ENCODE data around the gene ALDH1A1.

Gene ALDH1A1

DNA sequence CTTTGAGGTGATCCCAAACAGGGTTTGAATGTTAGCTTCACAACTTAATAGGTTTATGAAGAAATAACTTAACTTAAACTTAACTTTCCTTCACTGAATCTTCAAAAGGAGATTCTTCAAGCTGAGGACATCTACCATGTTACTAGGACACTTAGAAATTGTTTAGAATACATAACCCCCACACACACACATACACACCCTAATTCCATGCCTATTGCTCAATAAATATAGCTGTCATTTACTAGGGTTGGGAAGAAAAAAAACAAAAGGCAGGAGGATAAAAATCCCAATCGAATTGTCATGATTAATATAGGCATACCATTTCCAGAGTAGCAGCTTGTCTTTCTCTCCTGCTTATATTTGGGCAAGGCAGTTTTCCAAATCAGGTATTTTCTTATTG, 68.3 kb downstream of the ALDH1A1 start:
- DNase-seq (ENCODE audit: low read depth): no peak
- TF ChIP-seq, protein P1, sequence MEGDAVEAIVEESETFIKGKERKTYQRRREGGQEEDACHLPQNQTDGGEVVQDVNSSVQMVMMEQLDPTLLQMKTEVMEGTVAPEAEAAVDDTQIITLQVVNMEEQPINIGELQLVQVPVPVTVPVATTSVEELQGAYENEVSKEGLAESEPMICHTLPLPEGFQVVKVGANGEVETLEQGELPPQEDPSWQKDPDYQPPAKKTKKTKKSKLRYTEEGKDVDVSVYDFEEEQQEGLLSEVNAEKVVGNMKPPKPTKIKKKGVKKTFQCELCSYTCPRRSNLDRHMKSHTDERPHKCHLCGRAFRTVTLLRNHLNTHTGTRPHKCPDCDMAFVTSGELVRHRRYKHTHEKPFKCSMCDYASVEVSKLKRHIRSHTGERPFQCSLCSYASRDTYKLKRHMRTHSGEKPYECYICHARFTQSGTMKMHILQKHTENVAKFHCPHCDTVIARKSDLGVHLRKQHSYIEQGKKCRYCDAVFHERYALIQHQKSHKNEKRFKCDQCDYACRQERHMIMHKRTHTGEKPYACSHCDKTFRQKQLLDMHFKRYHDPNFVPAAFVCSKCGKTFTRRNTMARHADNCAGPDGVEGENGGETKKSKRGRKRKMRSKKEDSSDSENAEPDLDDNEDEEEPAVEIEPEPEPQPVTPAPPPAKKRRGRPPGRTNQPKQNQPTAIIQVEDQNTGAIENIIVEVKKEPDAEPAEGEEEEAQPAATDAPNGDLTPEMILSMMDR (conservative IDR thresholded peaks at IDR 0.05; ENCODE audit: control insufficient read depth, insufficient read depth, low read depth, low read length): no peak
- H3K4me3 ChIP-seq (ENCODE audit: control insufficient read depth, low read depth, low read length): no peak overlapping the region

DNA sequence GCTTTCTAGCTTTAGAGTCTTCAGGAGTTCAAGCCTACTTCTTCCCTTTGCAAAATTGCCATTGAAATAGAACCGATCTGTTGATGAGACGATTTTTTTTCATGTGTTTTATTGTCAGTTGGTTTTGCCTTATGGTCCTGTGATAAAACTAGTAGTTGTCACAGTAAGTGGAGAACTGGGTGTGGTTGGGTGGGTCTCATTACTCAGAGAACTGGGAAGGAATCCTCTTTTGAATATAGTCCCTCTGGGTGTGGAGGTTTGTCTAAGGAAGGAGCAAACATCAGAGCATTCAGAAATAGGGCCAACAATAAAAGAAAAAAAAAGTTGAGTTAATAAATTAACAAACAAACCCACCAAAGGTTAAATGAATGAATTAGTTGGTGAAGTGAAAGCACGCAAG, 69.0 kb downstream of the ALDH1A1 start:
- no peak overlapping the region for H3K4me3 ChIP-seq (ENCODE audit: control insufficient read depth, low read depth, low read length)
- no peak for DNase-seq (ENCODE audit: low read depth)
- TF ChIP-seq, protein P1 (conservative IDR thresholded peaks at IDR 0.05; ENCODE audit: control insufficient read depth, insufficient read depth, low read depth, low read length): no peak

DNA sequence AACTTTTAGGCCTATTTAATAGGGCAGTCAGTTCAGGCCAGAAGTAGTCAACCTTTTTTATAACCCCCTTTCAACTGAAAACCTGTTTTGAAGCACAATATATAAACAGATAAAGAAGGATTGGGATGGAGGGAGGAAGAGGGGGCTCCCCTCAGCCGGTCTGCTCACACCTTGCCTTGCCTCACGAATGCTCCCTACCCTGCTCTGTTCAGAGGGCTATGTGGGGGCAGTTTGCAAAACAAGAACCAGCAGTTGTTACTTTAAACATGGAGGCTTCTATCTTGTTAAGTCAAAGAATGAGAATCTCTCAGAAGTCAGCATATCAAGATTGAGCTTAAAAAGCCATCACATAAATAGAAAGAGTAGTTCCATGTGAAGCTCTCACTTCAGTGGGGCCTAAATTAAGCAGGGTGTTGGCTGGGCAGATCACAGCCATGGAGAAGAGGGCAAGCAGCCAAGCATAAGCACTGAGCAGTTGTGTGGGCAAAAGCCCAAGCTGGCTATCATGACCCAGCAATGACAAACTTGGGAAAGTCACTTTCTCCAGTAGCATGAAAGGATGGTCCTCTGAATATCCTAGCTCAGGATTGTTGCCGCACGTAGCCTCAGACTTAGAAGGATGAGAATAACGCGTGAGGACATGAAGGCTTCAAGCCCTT, 70.6 kb downstream of the ALDH1A1 start:
- DNase-seq (ENCODE audit: low read depth): no peak
- TF ChIP-seq, protein P1 (conservative IDR thresholded peaks at IDR 0.05; ENCODE audit: control insufficient read depth, insufficient read depth, low read depth, low read length): no peak
- H3K4me3 ChIP-seq (ENCODE audit: control insufficient read depth, low read depth, low read length): no peak overlapping the region

DNA sequence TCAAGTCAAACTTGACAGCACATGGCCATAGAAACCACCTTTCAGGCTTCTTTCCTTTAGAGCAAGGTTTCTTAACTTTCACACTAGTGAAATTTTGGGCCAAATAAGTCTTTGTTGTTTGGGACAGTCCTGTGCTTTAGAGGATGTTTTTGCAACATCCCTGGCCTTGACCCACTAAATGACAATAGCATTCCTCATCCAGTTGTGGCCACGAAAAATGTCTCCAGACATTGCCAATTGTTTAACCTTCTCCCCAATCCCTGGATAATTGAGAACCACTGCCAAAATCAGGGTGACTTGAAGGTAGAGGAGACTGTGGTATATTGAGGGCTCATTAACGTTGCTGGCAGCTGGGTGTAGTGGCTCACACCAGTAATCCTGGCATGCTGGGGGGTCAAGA, 72.0 kb downstream of the ALDH1A1 start:
- TF ChIP-seq, protein P1 (conservative IDR thresholded peaks at IDR 0.05; ENCODE audit: control insufficient read depth, insufficient read depth, low read depth, low read length): no peak
- H3K4me3 ChIP-seq (ENCODE audit: control insufficient read depth, low read depth, low read length): no peak overlapping the region
- no peak for DNase-seq (ENCODE audit: low read depth)

DNA sequence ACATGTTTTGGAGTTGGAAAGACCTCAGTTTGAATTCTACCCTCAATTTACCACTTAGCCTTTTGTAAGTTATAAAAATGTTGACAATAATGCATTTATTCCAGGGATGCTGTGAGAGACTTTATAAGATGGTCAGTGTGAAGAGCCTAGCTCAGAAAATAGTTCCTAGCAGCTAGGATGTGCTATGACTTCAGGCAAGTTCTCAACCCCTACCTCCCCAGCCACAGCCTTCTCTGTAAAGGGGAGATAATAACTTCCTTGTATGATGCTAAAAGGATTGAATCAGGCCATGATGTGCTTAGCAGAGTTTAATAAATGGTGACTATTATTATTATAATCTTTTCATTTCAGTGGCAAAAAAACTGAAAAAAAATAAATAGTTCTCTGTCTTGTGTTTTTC, 77.6 kb downstream of the ALDH1A1 start:
- TF ChIP-seq, protein P1 (conservative IDR thresholded peaks at IDR 0.05; ENCODE audit: control insufficient read depth, insufficient read depth, low read depth, low read length): no peak
- H3K4me3 ChIP-seq (ENCODE audit: control insufficient read depth, low read depth, low read length): no peak overlapping the region
- DNase-seq (ENCODE audit: low read depth): no peak

DNA sequence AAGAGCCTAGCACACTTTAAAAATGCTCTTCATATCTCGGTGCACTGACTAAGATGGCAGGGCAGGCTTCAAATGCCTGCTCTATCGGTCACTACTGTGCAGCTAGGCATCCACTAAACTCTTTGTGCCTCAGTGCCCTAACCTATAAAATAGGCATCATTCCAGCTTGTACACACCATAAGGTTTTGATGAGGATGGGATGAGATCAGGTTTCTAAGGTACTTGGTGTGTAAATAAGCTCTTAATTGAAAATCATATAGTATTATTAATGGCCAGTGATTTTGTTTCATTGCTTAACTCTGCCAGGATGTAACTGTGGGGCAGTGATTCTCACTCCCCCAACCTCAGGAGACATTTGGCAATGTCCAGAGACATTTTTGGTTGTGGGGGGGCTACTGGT, 78.5 kb downstream of the ALDH1A1 start:
- no peak for DNase-seq (ENCODE audit: low read depth)
- no peak overlapping the region for H3K4me3 ChIP-seq (ENCODE audit: control insufficient read depth, low read depth, low read length)
- TF ChIP-seq, protein P1 (conservative IDR thresholded peaks at IDR 0.05; ENCODE audit: control insufficient read depth, insufficient read depth, low read depth, low read length): no peak

DNA sequence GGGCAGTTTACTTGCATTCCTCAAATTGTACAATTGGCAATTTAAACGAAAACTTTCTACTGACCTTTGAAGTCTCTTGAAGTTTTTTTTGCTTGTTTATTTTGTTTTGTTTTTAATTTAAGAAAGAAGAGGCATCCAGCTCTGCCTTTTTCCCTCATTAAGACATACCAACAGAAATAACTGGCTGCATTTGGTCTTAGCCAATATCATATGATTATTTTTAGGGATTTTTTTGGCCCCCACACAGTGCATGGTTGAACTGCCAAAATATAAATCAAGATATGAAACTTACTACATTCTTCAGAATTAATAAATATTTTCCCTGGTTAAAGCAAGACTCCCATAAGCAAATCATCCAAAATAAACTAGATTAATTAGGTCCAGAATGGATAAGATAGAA, 79.4 kb downstream of the ALDH1A1 start:
- no peak overlapping the region for H3K4me3 ChIP-seq (ENCODE audit: control insufficient read depth, low read depth, low read length)
- TF ChIP-seq, protein P1 (conservative IDR thresholded peaks at IDR 0.05; ENCODE audit: control insufficient read depth, insufficient read depth, low read depth, low read length): no peak
- DNase-seq (ENCODE audit: low read depth): no peak
